GM12865 (cell line): Measurements from ENCODE around the gene DEPDC5.
A peak's percentile ranks its signal among the peaks of the same experiment; 100 is the strongest.
"Not testable (repeated sequence)": the region's sequence is repeated elsewhere in the genome, so short reads cannot be mapped to it uniquely, and the experiment has no call there.

Experiments used
- DNase-seq: peaks from one replicate; pipeline ENCODE4 v3.0.0; 2010; ENCODE audit warnings: low read depth
- H3K4me3 ChIP-seq: 2 replicates; pipeline ENCODE4 v1.5.1; 2011; ENCODE audit warnings: mild to moderate bottlenecking, low read depth, low read length, control low read depth
- TF ChIP-seq, protein P1 (sequence below): IDR thresholded peaks from 2 replicates; pipeline ENCODE4 v1.5.1; 2011; ENCODE audit warnings: low read length, control low read depth, low read depth, inconsistent platforms; ENCODE audit not compliant: insufficient read depth; ENCODE audit errors: missing control alignments

The DEPDC5 gene

DNA sequence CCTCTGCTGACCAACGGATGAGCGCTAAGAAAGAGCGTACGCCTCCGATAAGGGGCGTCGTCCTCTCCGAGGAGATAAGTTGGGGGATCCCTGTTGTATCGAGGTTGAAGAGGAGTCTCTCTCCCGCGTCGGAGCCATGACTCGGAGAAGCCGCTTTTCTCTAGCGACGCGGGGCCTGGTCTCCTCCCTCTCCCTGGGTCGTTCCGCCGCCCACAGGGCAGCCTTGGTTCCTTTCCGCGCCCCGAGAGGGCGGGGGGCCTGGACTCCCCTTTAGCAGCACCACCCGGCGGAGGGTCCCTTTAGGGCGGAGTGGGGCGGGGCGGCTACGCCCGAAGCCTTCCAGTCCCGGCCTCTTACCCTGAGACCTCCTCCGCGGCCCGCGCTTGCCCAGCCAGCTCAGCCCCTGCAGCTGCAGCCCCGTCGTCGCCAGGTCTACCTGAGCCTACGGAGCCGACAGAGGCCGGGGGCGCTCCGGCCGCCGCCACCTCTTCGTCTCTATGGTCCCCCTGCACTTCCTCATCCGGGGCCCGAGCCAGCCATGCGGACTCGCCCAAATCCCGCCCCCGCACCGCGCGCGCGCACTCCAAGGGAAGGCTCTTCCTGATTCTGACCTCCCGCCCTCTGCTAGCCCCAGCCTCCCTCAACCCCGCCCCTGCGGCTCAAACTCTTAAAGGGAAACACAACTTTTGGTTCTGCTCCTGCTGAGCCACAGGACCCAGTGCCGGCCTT lies 4.0 kb upstream of the DEPDC5 start, which contains the start of gene PRR14L:
Gene PRR14L (minus strand): TSS at position 497 of the 729 bp plus-strand sequence. CDS start 11,272 bp downstream, outside the sequence.
- TF ChIP-seq, protein P1, sequence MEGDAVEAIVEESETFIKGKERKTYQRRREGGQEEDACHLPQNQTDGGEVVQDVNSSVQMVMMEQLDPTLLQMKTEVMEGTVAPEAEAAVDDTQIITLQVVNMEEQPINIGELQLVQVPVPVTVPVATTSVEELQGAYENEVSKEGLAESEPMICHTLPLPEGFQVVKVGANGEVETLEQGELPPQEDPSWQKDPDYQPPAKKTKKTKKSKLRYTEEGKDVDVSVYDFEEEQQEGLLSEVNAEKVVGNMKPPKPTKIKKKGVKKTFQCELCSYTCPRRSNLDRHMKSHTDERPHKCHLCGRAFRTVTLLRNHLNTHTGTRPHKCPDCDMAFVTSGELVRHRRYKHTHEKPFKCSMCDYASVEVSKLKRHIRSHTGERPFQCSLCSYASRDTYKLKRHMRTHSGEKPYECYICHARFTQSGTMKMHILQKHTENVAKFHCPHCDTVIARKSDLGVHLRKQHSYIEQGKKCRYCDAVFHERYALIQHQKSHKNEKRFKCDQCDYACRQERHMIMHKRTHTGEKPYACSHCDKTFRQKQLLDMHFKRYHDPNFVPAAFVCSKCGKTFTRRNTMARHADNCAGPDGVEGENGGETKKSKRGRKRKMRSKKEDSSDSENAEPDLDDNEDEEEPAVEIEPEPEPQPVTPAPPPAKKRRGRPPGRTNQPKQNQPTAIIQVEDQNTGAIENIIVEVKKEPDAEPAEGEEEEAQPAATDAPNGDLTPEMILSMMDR = peak; percentile 8
- peak within 1 kb of the TSS; percentile 71 for H3K4me3 ChIP-seq
- DNase-seq = peak; percentile 99

DNA sequence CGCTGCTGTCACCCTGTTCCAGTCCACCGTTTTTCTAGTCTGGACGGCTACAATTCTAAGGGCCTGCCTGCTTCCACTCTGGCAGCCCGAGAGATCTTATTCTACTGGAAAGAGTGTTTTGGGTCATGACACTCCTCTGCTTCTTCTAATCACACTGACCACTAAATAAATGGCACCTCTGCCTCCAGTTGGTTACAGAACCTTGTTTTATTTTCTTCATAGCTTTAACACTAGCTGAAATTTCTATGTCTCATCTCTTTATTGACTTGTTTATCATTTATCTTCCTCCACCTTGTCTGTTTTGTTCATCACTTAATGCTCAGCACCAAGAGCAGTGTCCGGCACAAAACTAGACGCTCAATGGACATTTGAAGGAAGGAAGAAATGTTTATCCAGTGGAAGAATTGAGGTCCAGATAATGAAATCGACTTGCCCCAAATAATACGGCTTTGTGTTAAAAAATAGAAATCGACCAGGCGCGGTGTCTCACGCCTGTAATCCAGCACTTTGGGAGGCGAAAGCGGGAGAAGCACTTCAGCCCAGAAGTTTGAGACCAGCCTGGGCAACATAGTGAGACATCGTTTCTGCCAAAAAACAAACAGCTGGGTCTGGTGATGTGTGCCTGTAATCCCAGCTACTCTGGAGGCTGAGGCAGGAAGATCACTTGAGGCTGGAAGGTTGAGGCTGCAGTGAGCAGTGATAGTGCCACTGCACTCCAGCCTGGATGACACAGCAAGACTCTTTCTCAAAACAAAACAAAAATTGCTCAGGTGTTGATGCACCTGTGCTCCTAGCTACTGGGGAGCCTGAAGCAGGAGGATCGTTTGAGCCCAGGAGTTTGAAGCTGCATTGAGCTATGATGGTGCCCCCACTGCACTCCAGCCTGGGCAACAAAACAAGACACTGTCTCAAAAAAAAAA lies 3.2 kb upstream of the DEPDC5 start:
- TF ChIP-seq, protein P1 = no peak
- H3K4me3 ChIP-seq = peak overlapping the region; percentile 39
- no peak for DNase-seq

DNA sequence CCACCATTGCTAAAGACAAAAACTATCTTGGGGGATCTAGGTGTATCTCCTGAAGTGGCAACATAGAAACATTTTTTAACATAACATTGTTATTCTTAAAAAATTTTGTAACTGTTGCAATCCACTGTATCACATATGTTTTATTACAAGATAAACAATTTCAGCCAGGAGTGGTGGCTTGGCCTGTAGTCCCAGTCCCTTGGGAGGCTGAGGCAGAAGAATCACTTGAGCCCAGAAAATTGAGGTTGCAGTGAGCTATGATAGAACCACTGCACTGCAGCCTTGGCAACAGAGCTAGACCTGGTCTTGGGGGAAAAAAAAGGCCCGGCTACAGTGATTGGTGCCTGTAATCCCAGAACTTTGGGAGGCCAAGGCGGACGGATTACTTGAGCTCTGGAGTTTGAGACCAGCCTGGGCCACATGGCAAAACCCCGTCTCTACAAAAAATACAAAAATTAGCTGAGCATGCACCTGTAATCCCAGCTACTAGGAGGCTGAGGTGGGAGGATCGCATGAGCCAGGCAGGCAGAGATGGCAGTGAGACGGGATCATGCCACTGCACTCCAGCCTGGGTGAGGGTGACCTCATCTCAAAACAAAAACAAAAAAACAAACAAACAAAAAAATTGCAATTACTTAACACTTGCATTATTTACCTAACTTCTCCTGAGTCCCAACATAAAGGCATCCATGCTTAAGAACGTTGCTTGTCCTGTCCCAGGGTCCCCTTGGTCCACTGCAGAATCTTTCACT lies 1.5 kb upstream of the DEPDC5 start:
- DNase-seq = no peak
- H3K4me3 ChIP-seq = no peak overlapping the region
- TF ChIP-seq, protein P1 = no peak

DNA sequence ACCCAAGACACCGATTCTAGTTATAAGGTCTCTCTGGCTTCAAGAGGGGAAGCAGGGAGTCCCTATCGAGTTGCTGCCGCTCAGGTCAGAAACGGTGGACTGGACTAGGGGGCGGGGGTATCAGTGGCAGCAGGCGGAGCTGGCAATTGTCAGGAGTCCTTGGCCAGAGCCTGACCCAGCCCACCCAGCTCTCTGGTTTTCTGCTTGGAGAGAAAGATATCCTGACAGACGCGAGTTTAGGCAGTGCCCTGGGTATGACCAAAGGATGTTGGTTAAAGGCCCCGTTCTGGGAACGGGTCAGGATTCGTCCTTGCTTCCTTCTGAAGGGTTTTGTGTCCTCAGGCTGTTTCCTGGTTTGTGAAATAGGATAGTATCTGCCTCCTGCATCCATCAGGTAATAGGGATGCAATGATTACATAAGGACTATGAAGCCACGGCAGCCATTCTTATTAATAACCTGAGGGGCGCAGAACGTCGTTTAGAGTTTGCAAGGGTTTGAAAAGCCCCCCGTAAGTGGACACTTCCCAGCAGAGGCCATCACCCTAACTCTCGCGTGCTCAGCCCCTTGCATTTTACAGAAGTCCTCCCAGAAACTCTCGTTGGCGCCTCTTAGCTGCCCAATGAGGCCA lies 700 bp upstream of the DEPDC5 start:
- TF ChIP-seq, protein P1 = no peak
- peak overlapping the region; percentile 60 for H3K4me3 ChIP-seq
- peak; percentile 58 for DNase-seq

DNA sequence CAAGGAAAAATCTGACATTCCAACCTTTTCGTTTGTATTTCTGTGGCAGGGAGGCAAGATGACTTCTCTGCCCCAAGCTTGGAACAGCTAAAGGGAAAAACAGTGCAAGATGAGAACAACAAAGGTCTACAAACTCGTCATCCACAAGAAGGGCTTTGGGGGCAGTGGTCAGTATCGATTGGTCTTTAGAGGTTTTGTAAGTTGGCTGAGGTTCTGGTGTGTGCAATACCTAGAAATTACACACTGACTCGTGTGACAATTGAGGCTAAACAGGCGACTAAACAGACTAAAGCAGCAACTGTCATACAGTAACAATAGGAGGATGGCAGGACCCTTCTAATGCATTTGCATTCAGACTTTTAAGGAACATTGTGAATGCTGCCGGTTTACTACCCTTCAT lies 994 bp downstream of the DEPDC5 start:
- peak overlapping the region; percentile 94 for H3K4me3 ChIP-seq
- peak; percentile 31 for DNase-seq
- TF ChIP-seq, protein P1 = no peak

DNA sequence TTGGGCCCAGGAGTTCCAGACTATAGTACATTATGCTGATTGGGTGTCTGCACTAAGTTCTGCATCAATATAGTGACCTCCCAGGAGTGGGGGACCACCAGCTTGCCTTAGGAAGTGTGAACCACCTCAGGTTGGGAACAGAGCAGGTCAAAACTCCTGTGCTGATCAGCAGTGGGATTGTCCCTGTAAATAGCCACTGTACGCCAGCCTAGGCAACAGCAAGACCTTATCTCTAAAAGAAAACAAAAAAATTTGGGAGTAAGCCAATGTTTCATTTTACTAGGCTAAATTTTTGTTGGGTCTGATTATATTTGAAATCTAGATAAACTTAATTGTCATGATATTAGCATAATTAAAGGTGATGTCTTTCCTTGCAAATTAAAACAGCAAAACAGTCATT lies 3.4 kb downstream of the DEPDC5 start:
- no peak for DNase-seq
- no peak overlapping the region for H3K4me3 ChIP-seq
- TF ChIP-seq, protein P1 = no peak

DNA sequence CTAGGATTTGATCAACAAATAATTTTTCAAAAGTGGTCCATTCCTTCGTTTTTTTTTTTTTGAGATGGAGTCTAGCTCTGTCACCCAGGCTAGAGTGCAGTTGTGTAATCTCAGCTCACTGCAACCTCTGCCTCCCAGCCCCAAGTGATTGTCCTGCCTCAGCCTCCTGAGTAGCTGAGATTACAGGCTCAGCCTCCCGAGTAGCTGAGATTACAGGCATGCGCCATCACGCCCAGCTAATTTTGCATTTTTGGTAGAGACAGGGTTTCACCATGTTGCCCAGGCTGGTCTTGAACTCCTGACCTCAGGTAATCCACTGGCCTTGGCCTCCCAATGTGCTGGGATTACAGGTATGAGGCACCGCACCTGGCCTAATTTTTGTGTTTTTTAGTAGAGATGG lies 5.0 kb downstream of the DEPDC5 start:
- not testable (repeated sequence) for DNase-seq, H3K4me3 ChIP-seq
